HepG2 (cell line): ENCODE measurements around the gene NOS1AP. TPM values are rescaled to one million over a fixed set of nuclear protein-coding genes. Genes with fewer than 3 reads are reported as not detected.

Experiments used
- AHDC1 ChIP-seq: sonication (generic); formaldehyde crosslinking; IDR thresholded peaks from 2 replicates; pipeline ENCODE4 v1.5.1; 2020; ENCODE audit warnings: mild to moderate bottlenecking, missing genetic modification reagents, borderline replicate concordance
- FOXK1 ChIP-seq: sonication (generic); formaldehyde crosslinking; IDR thresholded peaks from 2 replicates; pipeline ENCODE4 v1.4.0; 2020; ENCODE audit warnings: low read depth, missing genetic modification reagents, borderline replicate concordance
- FOXM1 ChIP-seq: sonication (generic); formaldehyde crosslinking; IDR thresholded peaks from 2 replicates; pipeline ENCODE4 v1.5.0; 2020; ENCODE audit warnings: missing genetic modification reagents
- HOXD1 ChIP-seq: sonication (generic); formaldehyde crosslinking; IDR thresholded peaks from 2 replicates; pipeline ENCODE4 v1.5.0; 2020; ENCODE audit warnings: missing genetic modification reagents
- MEF2D ChIP-seq: sonication (generic); formaldehyde crosslinking; IDR thresholded peaks from 2 replicates; pipeline ENCODE4 v1.5.1; 2020; ENCODE audit warnings: mild to moderate bottlenecking, missing genetic modification reagents
- MEIS2 ChIP-seq: sonication (generic); formaldehyde crosslinking; IDR thresholded peaks from 2 replicates; pipeline ENCODE4 v1.9.0; 2021; ENCODE audit warnings: mild to moderate bottlenecking, missing genetic modification reagents
- NFAT5 ChIP-seq: sonication (generic); formaldehyde crosslinking; IDR thresholded peaks from 2 replicates; pipeline ENCODE4 v1.4.0; 2020; ENCODE audit warnings: missing genetic modification reagents
- NFE2L2 ChIP-seq: fragments of 150-350 bp; IDR thresholded peaks from 2 replicates; pipeline ENCODE4 v1.6.1; 2014; ENCODE audit warnings: low read length
- NR2C2 ChIP-seq: sonication (generic); formaldehyde crosslinking; IDR thresholded peaks from 2 replicates; pipeline ENCODE4 v1.4.0; 2020; ENCODE audit warnings: missing genetic modification reagents, mild to moderate bottlenecking, moderate library complexity, borderline replicate concordance
- PHF8 ChIP-seq: sonication (generic); formaldehyde crosslinking; IDR thresholded peaks from 2 replicates; pipeline ENCODE4 v1.5.0; 2020; ENCODE audit warnings: missing genetic modification reagents
- SALL1 ChIP-seq: sonication (generic); formaldehyde crosslinking; IDR thresholded peaks from 2 replicates; pipeline ENCODE4 v1.8.0; 2022; ENCODE audit warnings: mild to moderate bottlenecking, missing genetic modification reagents
- TFE3 ChIP-seq: IDR thresholded peaks from 2 replicates; pipeline ENCODE4 v1.6.1; 2016
- XRCC5 ChIP-seq: fragments of 200-400 bp; formaldehyde crosslinking; optimal IDR thresholded peaks from 2 replicates; pipeline ENCODE3; 2017; ENCODE audit warnings: mild to moderate bottlenecking, low read length
- ZKSCAN1 ChIP-seq: fragments of 150-350 bp; IDR thresholded peaks from 2 replicates; pipeline ENCODE4 v1.6.1; 2014; ENCODE audit warnings: low read length
- ZKSCAN8 ChIP-seq: IDR thresholded peaks from 2 replicates; pipeline ENCODE4 v1.6.1; 2016; ENCODE audit warnings: borderline replicate concordance, missing genetic modification reagents, missing compliant biosample characterization
- ZNF773 ChIP-seq: sonication (generic); formaldehyde crosslinking; IDR thresholded peaks from 2 replicates; pipeline ENCODE4 v1.4.0; 2020; ENCODE audit warnings: missing genetic modification reagents, borderline replicate concordance
- ZSCAN29 ChIP-seq: sonication (generic); formaldehyde crosslinking; conservative IDR thresholded peaks from 2 replicates; pipeline ENCODE4 v1.4.0; 2020; ENCODE audit warnings: mild to moderate bottlenecking, missing genetic modification reagents
- polyA plus RNA-seq, 8 experiments: library from polyadenylated mRNA; depleted of rRNA in 3 of 8; stranded (reverse) in 7 of 8; unstranded in 1 of 8; fragments of >200 nt; fragmentation: Illumina TruSeq in 4 of 8; extraction: Trizol in 4 of 8; gene quantifications; 2 replicates each; pipeline versions ENCODE4 v1.2.1 to v1.2.3, GENCODE V29; 2011 to 2016; ENCODE audit warnings: low read depth in 4 of 8, missing spikeins in 1 of 8, mixed read lengths in 1 of 8; ENCODE audit not compliant: insufficient read depth in 1 of 8
- total RNA-seq, 5 experiments: library from RNA; depleted of rRNA; stranded (reverse); fragments of >200 nt; fragmentation: Illumina TruSeq; extraction: Trizol; gene quantifications; 2 replicates each; pipeline ENCODE4 v1.2.3, GENCODE V29; 2016; ENCODE audit warnings: low read depth in 1 of 5

Gene NOS1AP
- total and polyA plus RNA-seq, 2 of the 13 experiments (the other 11 are each of a cell fraction or from before 2014, with no cell fraction given): 2.0 to 3.3 TPM

DNA sequence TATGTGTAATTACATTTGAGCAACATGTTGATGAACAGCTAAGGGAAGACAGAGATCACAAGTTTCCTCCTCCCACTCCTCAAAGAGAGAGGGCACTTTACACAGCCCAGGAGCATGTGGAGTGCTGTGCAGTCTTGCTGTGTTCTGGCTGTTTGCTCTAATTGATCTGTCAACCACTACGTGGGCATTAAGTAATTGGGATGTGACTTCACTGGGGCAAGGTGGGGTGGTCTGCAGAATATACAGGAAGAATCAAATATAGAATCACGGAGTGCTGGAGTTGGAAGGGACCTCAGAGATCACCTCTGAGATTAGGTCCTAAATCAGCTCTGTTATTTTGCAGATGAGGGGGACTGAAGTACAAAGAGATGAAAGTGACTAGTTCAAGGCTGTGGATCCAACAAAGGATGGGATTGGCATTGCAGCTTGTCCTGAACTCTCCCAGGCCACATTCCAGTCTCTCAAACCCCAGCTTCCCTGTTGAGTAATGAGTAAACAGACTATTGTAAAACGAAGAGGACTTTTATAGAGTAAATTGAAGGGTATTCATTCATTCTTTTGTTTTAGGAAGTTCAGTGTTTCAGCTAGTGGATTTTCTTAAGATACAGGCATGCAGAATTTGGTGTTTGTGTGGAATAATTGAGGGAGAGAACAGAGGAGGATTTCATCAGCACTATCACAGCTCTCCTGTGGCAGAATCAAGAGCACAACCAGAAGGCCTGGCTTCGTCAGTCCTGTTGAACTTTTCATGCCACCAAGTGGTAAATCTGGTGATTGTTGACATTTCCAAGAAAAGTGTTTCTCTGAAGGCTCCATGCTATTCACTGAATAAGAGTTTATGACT is 22.4 kb downstream of the NOS1AP start (continued):
- TF ChIP-seq NFAT5 (CRISPR knock-in tag): no peak
- peak; percentile 67; the same call in 1 of the 2 replicates for TF ChIP-seq ZKSCAN8 (CRISPR knock-in tag)
- TF ChIP-seq MEIS2 (CRISPR knock-in tag): 0 out of 2 replicates have a peak, but pooled peaks have one; percentile 62
- TF ChIP-seq NFE2L2: no peak
- TF ChIP-seq MEF2D (CRISPR knock-in tag): peak; percentile 60; the same call in 1 of the 2 replicates
- TF ChIP-seq ZKSCAN1: no peak
- TF ChIP-seq ZNF773 (CRISPR knock-in tag): no peak
- TF ChIP-seq FOXK1: peak; percentile 68; the same call in 1 of the 2 replicates
- peak; percentile 90 for TF ChIP-seq SALL1
- peak; percentile 60 for TF ChIP-seq NR2C2 (CRISPR knock-in tag)
- TF ChIP-seq TFE3 (CRISPR knock-in tag): peak; percentile 59; the same call in 1 of the 2 replicates
- no peak for TF ChIP-seq FOXM1 (CRISPR knock-in tag)
- no peak for TF ChIP-seq PHF8
- peak; percentile 92; the same call in 1 of the 2 replicates for TF ChIP-seq AHDC1 (CRISPR knock-in tag)
- TF ChIP-seq HOXD1 (CRISPR knock-in tag): 0 out of 2 replicates have a peak, but pooled peaks have one; percentile 45
- TF ChIP-seq ZSCAN29 (CRISPR knock-in tag): peak; percentile 51; the same call in 1 of the 2 replicates
- TF ChIP-seq XRCC5: no peak
